ENCODE results near the gene CEACAM19. TPM values are rescaled to one million over a fixed set of nuclear protein-coding genes. Genes with fewer than 3 reads are reported as not detected.
A peak's percentile ranks its signal among the peaks of the same experiment; 100 is the strongest.

Gene CEACAM19
- total and polyA plus RNA-seq, 2 donors (not counting 3 experiments of a cell fraction or from before 2014, with no cell fraction given): 9.9 to 14.5 TPM

GRCh38 chr19:44653977-44654774 lies 17.1 kb upstream of the CEACAM19 start:
- ChIA-PET POLR2A (no interaction called here), CTCF (interaction anchor here (0.7 to 13.3 kb wide), 21 partner anchors 10 to 192 kb away, joined by 3 to 272 read pairs (median 4); partner anchors contain the start of genes BCAM, NECTIN2 and PVR)
- DNase-seq (ENCODE audit: low read depth, low spot score) (peak; percentile 48), FAIRE-seq (peak; percentile 80)
- no peaks in the 10 kb centered on the region for H3K9me1 ChIP-seq (replicated peaks; ENCODE audit: control insufficient read depth, extremely low read depth, insufficient read depth, low read length)
- dilution Hi-C loops (cut with MboI; ENCODE audit: extremely low pct_ligation_motif_present, low sequenced_read_pairs) (no loop called here), intact Hi-C loops (cut with micrococcal nuclease) (no loop called here)
- H4K20me1 ChIP-seq (replicated peaks; ENCODE audit: control insufficient read depth, extremely low read depth, insufficient read depth, low read length): no peaks in the 10 kb centered on the region
- no peak overlapping the region for H2AFZ ChIP-seq (ENCODE audit: low read depth, low read length)
- no peak overlapping the region for H3K9ac ChIP-seq (replicated peaks; ENCODE audit: extremely low read depth, insufficient read depth, low read length)
- H3K36me3 ChIP-seq (ENCODE audit: control insufficient read depth in 2 of 2, extremely low read depth in 1 of 2, insufficient read depth in 2 of 2, low read length in 2 of 2): peaks cover 48 to 55% of the 10 kb centered on the region in 2 experiments
- no peak overlapping the region for H3K4me3 ChIP-seq (replicated peaks in 1 of 3; ENCODE audit: insufficient read depth in 1 of 3, low read depth in 1 of 3, low read length in 3 of 3)
- H3K4me2 ChIP-seq (ENCODE audit: insufficient read depth, low read length): no peak overlapping the region
- TF ChIP-seq CTCF (IDR thresholded peaks at IDR 0.05; ENCODE audit: extremely low read depth in 1 of 2, insufficient read depth in 1 of 2, low read depth in 1 of 2, low read length in 2 of 2): peak; percentile 62 to 76
- no peak for TF ChIP-seq MYC (IDR thresholded peaks at IDR 0.05; ENCODE audit: low read depth, low read length)
- H3K4me1 ChIP-seq (ENCODE audit: control insufficient read depth, extremely low read depth, insufficient read depth, low read length): no peaks in the 10 kb centered on the region
- peaks cover 33% of the 10 kb centered on the region for H3K79me2 ChIP-seq (ENCODE audit: control insufficient read depth, insufficient read depth, low read length)
- BruUV-seq (replicated peaks): no TSS peak
- H3K9me3 ChIP-seq (replicated peaks; ENCODE audit: control insufficient read depth, insufficient read depth, low read length): no peaks in the 10 kb centered on the region
- H3K27ac ChIP-seq (ENCODE audit: insufficient read depth, low read depth, low read length): no peak overlapping the region
- no peaks in the 10 kb centered on the region for H3K27me3 ChIP-seq (ENCODE audit: control insufficient read depth in 2 of 2, insufficient read depth in 2 of 2, low read length in 2 of 2)
